GM19099 (cell line): ENCODE data around the gene METTL9.

ENCODE experiments used
- POLR2A ChIP-seq: IDR thresholded peaks from 3 replicates; pipeline ENCODE4 v1.6.1; 2011; ENCODE audit warnings: low read depth; ENCODE audit not compliant: insufficient read length; ENCODE audit errors: extremely low read depth

The METTL9 gene

DNA sequence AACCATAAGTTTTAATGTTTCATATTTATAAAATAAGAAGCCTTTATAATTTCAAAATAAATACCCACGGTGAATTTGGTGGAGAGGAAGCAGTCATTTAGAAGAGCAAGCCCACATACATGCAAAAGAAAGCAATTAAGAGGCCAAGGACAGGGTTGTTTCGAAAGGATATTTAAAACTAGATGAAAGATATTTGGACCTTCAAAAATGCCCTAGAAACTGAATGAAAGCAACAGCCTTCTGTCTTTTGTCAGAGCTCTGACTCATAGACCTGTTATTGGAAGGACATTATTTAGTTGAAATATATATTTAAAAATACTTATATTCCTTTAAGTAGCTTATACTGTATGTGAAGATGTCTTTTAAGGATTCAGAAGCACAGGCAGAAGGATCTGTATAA is 8.6 kb upstream of the METTL9 start:
- no peak for TF ChIP-seq POLR2A

DNA sequence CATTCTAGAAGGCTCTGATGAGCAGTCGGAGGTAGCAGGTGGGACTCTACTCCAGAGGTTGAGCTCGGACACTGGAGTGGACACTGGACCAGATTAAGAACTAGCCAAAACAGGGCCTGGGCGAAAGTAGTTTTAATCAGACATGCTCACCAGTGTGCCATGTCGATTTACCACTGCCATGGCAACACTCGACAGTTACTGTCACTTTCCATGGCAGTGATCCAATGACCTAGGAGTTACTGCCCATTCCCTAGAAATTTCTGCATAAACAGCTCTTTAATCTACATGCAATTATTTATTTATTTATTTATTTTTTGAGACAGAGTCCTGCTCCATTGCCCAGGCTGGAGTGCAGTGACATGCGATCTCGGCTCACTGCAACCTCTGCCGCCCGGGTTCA is 7.2 kb upstream of the METTL9 start:
- TF ChIP-seq POLR2A = no peak

DNA sequence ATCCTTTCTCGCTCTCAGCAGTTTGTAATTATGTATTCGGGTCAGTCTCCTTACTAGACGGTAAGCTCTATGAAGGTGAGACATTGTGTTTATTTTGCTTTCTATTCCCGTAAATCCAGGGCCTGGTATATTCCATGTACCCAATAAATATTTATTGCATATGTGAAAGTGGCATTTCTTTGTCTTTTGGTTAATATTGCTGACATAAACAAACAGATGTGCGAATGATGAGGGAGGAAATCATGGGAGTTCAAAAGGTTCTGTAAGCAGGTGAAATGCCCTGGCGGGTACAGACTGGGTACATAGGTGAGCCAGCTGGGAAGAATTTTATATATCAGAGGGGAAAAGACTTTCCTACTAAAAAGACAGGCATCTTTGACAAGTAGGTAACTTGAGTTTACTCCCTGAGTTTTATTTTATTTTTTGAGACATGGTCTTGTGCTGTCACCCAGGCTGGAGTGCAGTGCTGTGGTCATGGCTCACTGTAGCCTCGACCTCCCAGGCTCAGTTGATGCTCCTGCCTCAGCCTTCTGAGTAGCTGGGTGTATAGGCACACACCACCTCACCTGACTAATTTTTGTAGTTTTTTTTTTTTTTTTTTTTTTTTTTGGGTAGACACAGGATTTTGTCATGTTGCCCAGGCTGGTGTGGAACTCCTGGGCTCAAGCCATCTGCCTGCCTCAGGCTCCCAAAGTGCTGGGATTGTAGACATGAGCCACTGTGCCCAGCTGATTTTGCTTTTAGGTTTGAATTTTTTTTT is 5.7 kb upstream of the METTL9 start:
- no peak for TF ChIP-seq POLR2A

DNA sequence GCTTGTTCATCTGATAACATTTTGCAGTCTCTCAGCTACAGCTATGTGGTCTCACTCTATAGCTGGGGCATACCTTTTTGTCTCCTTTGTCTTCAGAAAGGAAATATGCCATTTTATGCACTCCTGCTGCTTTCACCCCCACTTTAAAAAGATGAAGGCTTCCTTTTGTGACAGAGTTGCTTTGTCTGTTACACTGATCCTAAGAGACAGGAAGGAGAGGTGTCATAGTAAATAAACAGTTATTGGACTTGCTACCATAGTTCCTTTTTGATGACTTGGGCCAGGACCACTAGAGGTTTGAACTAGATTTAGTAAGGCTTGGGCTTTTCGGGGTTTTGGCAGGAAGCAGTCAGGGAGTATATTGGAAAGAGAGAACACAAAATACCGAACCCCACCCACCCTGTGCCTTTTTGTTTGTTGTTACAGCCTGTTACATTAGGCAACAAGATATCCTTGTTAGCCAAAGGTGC is 1.8 kb upstream of the METTL9 start:
- no peak for TF ChIP-seq POLR2A

DNA sequence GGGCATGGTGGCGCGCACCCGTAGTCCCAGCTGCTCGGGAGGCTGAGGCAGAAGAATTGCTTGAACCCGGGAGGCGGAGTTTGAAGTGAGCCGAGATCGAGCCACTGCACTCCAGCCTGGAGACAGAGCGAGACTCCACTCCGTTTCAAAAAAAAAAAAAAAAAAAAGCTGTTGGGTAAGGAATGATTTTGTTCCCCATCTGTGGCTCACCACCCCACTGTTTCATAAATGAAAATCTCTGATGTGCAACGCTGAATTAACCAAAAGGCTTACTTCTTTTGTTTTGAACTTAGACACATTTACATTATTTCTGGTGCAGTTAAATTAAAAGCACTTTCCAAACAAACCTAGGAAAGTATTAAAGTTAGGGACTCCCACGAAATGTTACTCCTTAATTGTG is 1.2 kb upstream of the METTL9 start:
- TF ChIP-seq POLR2A = no peak

DNA sequence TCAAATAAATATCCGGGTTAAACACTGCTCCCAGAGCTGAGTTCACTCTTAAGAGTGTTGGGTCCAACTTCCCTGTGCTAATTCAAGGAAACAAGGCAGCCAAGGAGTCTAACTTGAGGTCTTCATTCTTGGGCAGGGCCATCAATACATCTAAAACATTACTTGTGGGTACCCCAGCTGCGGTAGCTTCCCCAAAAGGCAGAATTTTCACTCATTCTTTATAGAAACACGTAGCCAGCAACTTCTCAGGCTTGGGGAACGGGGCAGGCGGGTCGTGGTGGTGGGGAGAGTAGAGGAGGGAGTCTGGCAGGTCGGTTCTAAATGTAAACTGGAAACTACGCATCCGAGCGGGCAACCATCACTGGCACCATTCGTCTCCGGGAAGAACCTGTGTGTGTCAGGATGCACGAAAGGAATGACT is 666 bp upstream of the METTL9 start:
- no peak for TF ChIP-seq POLR2A

DNA sequence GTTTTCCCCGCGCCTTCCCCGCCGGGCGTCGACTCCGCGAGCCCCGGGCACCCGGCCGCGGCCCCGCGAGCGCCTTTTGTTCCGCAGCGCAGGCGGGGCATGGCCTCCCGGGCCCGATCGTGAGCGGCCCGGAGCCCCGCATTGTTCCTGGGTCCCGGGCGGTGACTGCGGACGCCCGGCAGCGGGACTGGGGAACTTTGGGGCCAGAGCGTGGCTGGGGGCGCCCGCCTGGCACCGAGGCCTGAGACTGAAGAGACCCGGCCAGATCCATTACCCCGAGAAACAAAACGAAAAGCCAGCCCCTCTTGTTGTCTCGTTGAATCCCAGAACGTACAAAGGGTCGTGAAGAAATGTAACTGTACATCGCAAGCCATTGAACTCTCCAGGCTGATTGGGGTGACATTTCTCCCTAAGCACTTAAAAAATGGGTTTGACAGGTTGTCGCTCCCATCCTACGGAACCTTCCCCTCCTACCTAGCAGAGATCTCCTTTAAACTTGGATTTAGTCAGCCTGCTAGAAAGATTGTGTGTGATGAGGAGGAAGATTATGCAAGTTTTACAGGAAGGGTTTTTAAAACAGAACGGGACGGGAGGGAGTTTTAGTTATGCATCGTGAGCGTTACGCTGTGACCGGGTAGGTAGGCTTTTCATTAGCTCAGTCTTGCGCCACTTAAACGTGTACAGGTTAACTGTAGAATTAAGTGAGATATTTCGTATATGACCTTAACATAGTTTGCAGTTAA is 825 bp downstream of the METTL9 start:
- no peak for TF ChIP-seq POLR2A

DNA sequence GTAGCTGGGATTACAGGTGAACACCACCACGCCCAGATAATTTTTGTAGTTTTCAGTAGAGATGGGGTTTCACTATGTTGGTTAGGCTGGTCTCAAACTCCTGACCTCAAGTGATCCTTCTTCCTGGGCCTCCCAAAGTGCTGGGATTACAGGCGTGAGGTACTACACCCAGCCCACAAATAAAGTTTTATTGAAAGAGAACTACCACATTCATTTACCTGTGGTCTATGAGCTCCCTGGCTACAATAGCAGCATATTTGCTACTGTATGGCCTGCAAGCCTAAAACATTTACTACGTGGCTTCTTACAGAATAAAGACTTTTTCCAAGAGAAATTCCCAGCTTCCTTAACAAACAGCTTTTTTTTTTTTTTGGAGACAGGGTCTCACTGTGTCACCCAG is 3.4 kb downstream of the METTL9 start:
- no peak for TF ChIP-seq POLR2A

DNA sequence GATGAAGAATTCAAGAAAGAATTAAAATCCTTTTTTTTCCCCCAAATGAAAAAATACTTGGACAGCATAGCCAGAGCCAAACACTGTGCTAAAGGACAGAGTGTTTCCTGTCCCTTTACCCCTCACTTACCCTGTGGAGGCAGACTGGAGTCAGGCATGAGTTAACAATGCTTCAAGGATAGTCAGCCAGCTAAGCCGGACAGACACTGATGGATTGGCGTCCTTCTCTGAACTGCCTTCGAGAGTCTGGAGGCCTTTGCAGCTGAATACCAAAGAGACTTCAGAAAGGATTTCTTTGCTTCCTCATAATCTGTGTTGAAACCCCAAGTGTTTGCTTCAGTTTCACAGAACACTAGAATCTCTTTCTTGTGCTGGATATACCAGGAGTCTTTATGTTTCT is 4.6 kb downstream of the METTL9 start:
- no peak for TF ChIP-seq POLR2A

DNA sequence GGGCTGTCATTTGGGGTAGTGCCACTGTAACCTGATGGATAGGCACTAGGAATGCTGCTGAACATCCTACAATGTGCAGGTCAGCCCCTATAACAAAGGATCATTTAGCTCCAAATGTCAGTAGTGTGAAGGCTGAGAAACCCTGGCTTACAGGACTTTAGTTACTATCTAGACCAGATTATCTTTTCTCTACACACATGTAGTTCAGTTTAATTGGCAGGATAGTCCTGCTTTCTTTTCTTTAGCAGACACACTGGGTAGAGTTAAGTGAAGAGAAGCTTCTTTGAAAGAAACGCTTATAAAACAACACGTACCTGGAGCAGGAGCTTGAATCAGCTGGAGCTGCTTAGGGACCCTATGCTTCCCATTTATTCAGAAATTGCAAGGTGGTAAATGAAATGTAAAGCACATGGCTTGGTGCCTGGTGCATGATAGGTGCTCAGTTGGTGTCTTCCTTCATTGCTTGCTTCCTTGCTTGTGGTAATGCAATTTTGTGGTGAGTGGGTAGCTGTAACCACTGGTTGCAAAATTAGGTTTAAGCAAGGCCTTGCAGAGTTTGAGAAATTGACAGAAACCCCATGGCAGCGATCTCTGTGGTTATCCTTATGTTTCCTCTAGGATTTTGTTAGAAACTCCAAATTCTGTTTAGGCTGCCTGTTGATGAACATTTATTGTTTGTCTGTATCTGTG is 9.4 kb downstream of the METTL9 start:
- TF ChIP-seq POLR2A = no peak

DNA sequence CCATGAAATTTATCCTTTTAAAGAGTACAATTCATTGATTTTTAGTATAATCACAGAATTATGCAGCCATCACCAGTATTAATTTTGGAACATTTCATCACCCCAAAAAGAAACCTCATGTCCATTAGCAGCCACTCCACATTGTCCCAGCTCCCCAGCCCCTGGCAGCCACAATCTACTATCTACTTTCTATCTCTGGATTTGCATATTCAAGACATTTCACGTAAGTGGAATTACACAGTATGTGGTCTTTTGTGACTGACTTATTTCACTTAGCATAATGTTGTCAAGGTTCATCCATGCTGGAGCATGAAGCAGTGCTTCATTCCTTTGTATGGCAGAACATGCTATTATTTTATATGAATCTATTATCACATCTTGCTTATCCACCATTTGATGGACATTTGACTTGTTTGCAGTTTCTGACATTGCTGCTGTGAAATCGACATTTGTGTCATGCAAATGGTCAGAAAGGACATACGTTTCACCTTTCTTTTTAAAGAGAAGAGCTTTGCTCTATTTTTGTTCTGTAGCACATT is 10.7 kb downstream of the METTL9 start:
- no peak for TF ChIP-seq POLR2A

DNA sequence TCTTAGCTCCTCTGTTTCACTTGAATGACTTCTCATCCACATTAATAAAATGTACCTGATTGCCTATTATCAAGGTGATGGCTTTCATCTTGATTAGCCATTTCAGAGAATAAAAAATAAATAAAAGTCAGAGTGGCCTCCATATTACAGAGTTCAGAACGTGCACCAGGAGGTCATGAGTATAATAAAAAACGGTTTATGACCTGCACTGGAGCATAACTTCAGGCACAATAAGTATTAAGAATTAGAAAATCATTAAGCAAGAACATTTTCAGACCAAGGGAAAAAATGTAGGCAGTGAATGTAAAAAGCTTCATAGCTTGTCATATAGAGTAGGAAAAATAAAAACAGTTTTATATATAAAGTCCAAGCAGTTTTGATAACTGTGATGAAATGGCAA is 11.4 kb downstream of the METTL9 start:
- TF ChIP-seq POLR2A = no peak

DNA sequence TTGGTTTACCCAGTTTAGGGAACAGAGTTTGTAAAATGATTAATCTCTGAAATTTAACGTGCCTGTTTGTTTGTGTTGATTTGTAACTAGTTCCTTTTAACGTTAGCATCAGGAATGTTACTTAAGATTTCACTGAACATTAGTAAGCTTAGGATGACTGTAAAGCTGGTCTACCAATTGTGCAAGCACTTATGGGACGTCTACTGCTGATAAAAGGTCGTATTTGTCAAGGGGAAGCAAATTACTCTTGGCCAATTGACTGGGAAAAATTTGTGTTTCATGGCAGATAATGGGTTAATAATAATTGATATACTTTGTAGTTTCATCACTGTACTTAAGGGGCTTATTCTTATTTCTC is 11.8 kb downstream of the METTL9 start:
- no peak for TF ChIP-seq POLR2A

DNA sequence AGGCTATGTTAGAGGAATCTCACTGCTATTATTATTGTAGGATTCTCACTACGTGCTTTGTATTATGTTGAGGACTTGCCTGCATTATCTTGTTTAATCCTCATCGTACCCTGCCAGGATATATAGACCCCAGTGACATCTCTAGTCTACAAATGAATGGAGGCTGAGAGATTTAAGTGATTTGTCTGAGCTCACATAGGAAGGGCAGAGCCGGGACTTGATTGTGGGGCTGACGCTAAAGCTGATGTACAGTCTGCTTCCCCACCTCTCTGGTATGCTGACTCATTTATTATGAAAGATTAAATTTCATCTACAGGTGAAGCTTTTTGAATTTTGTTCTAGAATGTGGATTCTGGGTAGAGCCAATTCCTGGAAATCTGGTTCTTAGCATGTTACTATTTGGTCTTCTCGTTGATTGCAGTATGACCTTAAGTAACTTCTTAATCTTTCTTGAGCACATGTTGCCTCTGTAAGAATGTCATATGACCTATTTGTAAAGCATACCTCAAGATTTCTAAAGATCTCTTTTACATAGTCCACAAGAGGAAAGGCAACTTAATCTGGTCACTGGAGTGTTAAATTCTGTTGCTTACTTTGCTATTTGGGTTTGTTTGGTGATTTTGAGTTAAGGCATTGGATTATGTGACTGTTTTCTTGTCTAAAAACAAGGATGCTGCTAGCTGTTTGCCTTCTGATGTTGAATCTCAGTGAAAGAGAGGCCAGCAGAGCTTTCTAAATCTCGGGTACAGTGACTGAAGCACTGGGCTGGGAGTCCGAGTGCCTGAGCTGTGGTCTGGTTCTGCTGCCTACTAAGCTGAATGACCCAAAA is 12.4 kb downstream of the METTL9 start:
- no peak for TF ChIP-seq POLR2A

DNA sequence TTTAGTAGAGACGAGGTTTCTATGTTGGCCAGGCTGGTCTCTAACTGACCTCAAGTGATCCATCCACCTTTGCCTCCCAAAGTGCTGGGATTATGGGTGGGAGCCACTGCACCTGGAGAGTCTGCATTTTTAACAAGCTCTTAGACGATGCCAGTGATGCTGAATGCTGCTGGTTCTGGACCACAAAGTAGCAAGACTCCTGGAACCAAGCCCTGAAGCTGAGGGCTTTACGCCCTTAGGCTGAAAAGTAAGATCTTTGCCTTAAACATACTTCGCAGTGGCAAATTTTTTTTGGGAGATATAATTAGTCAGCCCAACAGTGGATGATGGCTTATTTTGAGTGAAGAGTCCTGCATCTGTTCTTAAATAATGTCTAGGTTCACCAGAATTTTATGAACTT is 14.0 kb downstream of the METTL9 start:
- no peak for TF ChIP-seq POLR2A
